Measurements from ENCODE around the gene FUBP3.

DNA sequence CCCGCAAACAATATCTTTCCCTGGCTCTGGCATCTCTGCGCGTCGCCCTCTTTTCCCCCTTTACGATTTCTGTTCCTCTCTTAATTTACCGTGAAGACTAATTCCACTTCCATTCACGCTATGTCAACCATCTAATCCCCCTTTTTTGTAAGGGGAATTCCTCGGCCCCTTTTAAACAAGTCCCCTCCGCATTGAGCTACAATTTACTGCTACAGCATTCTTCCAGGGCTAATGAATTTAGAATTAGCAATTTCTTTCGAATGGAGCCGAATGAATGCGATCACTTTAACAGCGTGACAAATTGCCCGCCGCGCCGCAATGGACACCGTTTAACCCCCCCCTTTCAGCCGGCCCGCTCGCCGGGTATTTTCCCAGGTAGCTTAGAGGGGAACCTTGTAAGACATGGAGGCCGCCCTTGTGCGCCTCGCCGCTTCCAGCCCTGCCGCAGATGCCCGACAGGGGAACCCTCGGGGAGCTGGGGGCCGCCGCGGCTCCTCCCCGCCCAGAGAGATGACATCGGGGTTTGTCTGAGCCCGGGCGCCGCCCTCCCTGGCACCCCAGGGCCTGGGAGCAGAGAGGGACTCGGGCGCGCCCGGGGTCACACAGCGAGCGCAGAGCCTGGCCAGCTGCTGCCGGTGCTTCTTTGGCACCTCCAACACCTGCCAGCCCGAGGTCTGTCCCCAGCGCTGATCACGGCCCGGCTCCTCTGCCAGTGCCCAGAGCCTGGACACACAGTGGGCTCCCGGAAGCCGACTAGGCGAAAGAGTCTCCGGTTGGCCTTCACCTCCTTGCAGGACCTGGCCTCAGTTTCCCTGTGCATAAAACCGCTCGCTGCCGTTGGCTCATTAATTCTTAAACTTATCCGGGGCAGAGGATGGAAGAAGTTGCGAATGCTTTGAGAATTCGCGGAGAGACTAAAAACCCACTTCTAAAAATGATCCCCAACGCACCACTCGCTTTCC lies 86.3 kb downstream of the FUBP3 start:
- TF ChIP-seq EP300 (IDR thresholded peaks at IDR 0.05) = no peak
- TF ChIP-seq CTCF (IDR thresholded peaks at IDR 0.05) = no peak
- TF ChIP-seq POLR2A (IDR thresholded peaks at IDR 0.05) = no peak
- TF ChIP-seq POLR2AphosphoS5 (IDR thresholded peaks at IDR 0.05) = no peak

Data from stomach (tissue), 4 donors.